ENCODE results near the gene RASA1.

The RASA1 gene

GRCh38 chr5:87399720-87400119 is 132.0 kb downstream of the RASA1 start:
- in situ Hi-C loops (cut with MboI; ENCODE audit: low sequenced_read_pairs) = loop anchor here (25.0 kb wide), 1 partner anchor 337 kb away; no protein-coding TSS in a partner anchor

- in situ Hi-C loops (cut with MboI; ENCODE audit: low sequenced_read_pairs) = no loop called here
Measured at GRCh38 chr5:87400305-87400899, 132.7 kb downstream of the RASA1 start.

GRCh38 chr5:87401626-87402025 is 133.9 kb downstream of the RASA1 start:
- in situ Hi-C loops (cut with MboI; ENCODE audit: low sequenced_read_pairs) = no loop called here

- in situ Hi-C loops (cut with MboI; ENCODE audit: low sequenced_read_pairs) = no loop called here
Measured at GRCh38 chr5:87403409-87403808, 135.7 kb downstream of the RASA1 start.

- in situ Hi-C loops (cut with MboI; ENCODE audit: low sequenced_read_pairs) = no loop called here
Measured at GRCh38 chr5:87403899-87404298, 136.2 kb downstream of the RASA1 start.

- in situ Hi-C loops (cut with MboI; ENCODE audit: low sequenced_read_pairs) = no loop called here
Measured at GRCh38 chr5:87404359-87404758, 136.7 kb downstream of the RASA1 start.

- in situ Hi-C loops (cut with MboI; ENCODE audit: low sequenced_read_pairs) = no loop called here
Measured at GRCh38 chr5:87405472-87406155, 137.9 kb downstream of the RASA1 start.

GRCh38 chr5:87408204-87408603 is 140.5 kb downstream of the RASA1 start:
- in situ Hi-C loops (cut with MboI; ENCODE audit: low sequenced_read_pairs) = no loop called here

GRCh38 chr5:87410931-87411330 is 143.2 kb downstream of the RASA1 start:
- in situ Hi-C loops (cut with MboI; ENCODE audit: low sequenced_read_pairs) = no loop called here

- in situ Hi-C loops (cut with MboI; ENCODE audit: low sequenced_read_pairs) = no loop called here
Measured at GRCh38 chr5:87411586-87411972, 143.9 kb downstream of the RASA1 start.

GRCh38 chr5:87411973-87412629 is 144.4 kb downstream of the RASA1 start:
- in situ Hi-C loops (cut with MboI; ENCODE audit: low sequenced_read_pairs) = no loop called here

- in situ Hi-C loops (cut with MboI; ENCODE audit: low sequenced_read_pairs) = no loop called here
Measured at GRCh38 chr5:87412630-87413342, 145.1 kb downstream of the RASA1 start, which contains the start of gene CCNH. TSS of gene CCNH (minus strand) at chr5:87412930. CDS start at chr5:87412794, 136 bp downstream.

- in situ Hi-C loops (cut with MboI; ENCODE audit: low sequenced_read_pairs) = no loop called here
Measured at GRCh38 chr5:87413343-87413645, 145.6 kb downstream of the RASA1 start.

GRCh38 chr5:87418506-87418905 is 150.8 kb downstream of the RASA1 start:
- in situ Hi-C loops (cut with MboI; ENCODE audit: low sequenced_read_pairs) = no loop called here

- in situ Hi-C loops (cut with MboI; ENCODE audit: low sequenced_read_pairs) = no loop called here
Measured at GRCh38 chr5:87421307-87421706, 153.6 kb downstream of the RASA1 start.

GRCh38 chr5:87423755-87424154 is 156.1 kb downstream of the RASA1 start:
- in situ Hi-C loops (cut with MboI; ENCODE audit: low sequenced_read_pairs) = no loop called here

GRCh38 chr5:87430863-87431457 is 163.3 kb downstream of the RASA1 start:
- in situ Hi-C loops (cut with MboI; ENCODE audit: low sequenced_read_pairs) = no loop called here

- in situ Hi-C loops (cut with MboI; ENCODE audit: low sequenced_read_pairs) = no loop called here
Measured at GRCh38 chr5:87432460-87432859, 164.8 kb downstream of the RASA1 start.

- in situ Hi-C loops (cut with MboI; ENCODE audit: low sequenced_read_pairs) = no loop called here
Measured at GRCh38 chr5:87433945-87434344, 166.3 kb downstream of the RASA1 start.

- in situ Hi-C loops (cut with MboI; ENCODE audit: low sequenced_read_pairs) = no loop called here
Measured at GRCh38 chr5:87434461-87434860, 166.8 kb downstream of the RASA1 start.

- in situ Hi-C loops (cut with MboI; ENCODE audit: low sequenced_read_pairs) = no loop called here
Measured at GRCh38 chr5:87435144-87435694, 167.5 kb downstream of the RASA1 start.
